ENCODE data around the gene TMEM115.

- TF ChIP-seq CTCF (IDR thresholded peaks at IDR 0.05) (no peak), EP300 (IDR thresholded peaks at IDR 0.05) (no peak)
Measured at GRCh38 chr3:50371133-50371685, 11.9 kb upstream of the TMEM115 start.

Data from tibial nerve (tissue), 4 donors.